Measurements from ENCODE around the gene SCPEP1.
A peak's percentile ranks its signal among the peaks of the same experiment; 100 is the strongest.
"Not testable (repeated sequence)": the region's sequence is repeated elsewhere in the genome, so short reads cannot be mapped to it uniquely, and the experiment has no call there.

The SCPEP1 gene

GRCh38 chr17:56966338-56966737 is 11.6 kb upstream of the SCPEP1 start:
- DNase-seq, result no peak

- DNase-seq, result no peak
Observed at GRCh38 chr17:56970974-56971373, 7.0 kb upstream of the SCPEP1 start.

- no peak for DNase-seq
Observed at GRCh38 chr17:56972111-56972730, 5.7 kb upstream of the SCPEP1 start.

GRCh38 chr17:56973520-56973919 is 4.4 kb upstream of the SCPEP1 start:
- DNase-seq, result no peak

- no peak for DNase-seq
Observed at GRCh38 chr17:56974055-56974454, 3.9 kb upstream of the SCPEP1 start.

GRCh38 chr17:56975656-56976055 is 2.3 kb upstream of the SCPEP1 start:
- DNase-seq, result no peak

- DNase-seq, result no peak
Observed at GRCh38 chr17:56976941-56977608, 856 bp upstream of the SCPEP1 start.

GRCh38 chr17:56978441-56979090 is 635 bp downstream of the SCPEP1 start:
- no peak for DNase-seq

GRCh38 chr17:56979091-56979480 is 1.2 kb downstream of the SCPEP1 start:
- no peak for DNase-seq

GRCh38 chr17:56980526-56980925 is 2.6 kb downstream of the SCPEP1 start:
- DNase-seq, result not testable (repeated sequence)

GRCh38 chr17:56982312-56982711 is 4.4 kb downstream of the SCPEP1 start:
- DNase-seq, result no peak

- DNase-seq, result no peak
Observed at GRCh38 chr17:56983366-56983765, 5.4 kb downstream of the SCPEP1 start.

GRCh38 chr17:56985371-56986162 is 7.6 kb downstream of the SCPEP1 start:
- DNase-seq, result peak; percentile 15

- DNase-seq, result peak; percentile 11
Observed at GRCh38 chr17:56987283-56987834, 9.4 kb downstream of the SCPEP1 start.

GRCh38 chr17:56988901-56989572 is 11.1 kb downstream of the SCPEP1 start:
- DNase-seq, result no peak

- no peak for DNase-seq
Observed at GRCh38 chr17:56992364-56992763, 14.4 kb downstream of the SCPEP1 start.

- DNase-seq, result peak; percentile 11
Observed at GRCh38 chr17:56994009-56994792, 16.3 kb downstream of the SCPEP1 start.

GRCh38 chr17:56995766-56996165 is 17.8 kb downstream of the SCPEP1 start:
- DNase-seq, result no peak

- no peak for DNase-seq
Observed at GRCh38 chr17:56997313-56997712, 19.4 kb downstream of the SCPEP1 start.

GRCh38 chr17:57001541-57001940 is 23.6 kb downstream of the SCPEP1 start:
- DNase-seq, result no peak

- DNase-seq, result no peak
Observed at GRCh38 chr17:57002904-57003303, 25.0 kb downstream of the SCPEP1 start.

Data from activated CD8-positive, alpha-beta memory T cell treated with anti-CD3 and anti-CD28 coated beads for 24 hours (primary cell).